GM10266 (cell line): ENCODE results near the gene PSMC5.

Experiments
- DNase-seq: peaks from one replicate; pipeline ENCODE4 v3.0.0; 2012; ENCODE audit errors: extremely low spot score
- TF ChIP-seq, protein P1 (sequence below): IDR thresholded peaks from 2 replicates; pipeline ENCODE4 v1.5.1; 2012; ENCODE audit warnings: mild to moderate bottlenecking, low read depth; ENCODE audit not compliant: control insufficient read depth, insufficient read depth; ENCODE audit errors: missing control alignments

PSMC5 gene

DNA sequence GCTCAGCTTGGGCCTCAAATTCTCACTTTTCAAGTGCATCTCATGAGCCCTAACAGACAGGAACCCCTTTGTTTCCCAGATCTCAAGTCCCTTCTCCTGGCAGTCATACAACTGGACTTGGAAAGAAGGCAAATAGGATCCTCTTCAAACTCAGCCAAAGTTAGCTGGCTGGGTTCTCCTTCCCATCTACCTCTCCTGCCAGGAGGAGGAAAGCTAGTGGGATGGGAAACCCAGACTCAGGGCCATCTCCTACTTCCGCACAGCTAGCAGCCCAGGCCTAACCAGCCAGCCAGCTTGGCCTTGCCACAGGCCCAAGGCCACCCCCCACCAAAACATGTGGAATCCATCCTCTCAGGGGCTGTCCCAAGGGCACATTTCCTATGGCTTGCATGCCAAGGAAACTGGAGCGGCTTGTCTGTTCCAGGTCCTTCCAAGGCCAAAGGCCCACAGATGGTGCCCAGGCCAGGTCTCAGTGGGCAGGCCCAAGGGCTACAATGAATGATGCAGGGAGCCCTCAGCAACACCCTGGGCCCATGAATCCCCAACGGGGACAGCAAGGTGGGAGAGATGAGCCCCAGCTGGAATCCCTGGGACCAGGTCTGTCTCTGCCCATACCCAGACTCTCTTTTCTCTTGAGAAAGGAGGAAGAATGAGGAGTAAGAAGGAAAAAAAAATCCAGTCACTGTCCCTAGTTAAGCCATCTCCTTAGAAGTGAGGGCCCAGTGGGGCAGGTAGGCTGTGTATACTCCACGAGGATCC, 13.5 kb downstream of the PSMC5 start:
- TF ChIP-seq, protein P1, sequence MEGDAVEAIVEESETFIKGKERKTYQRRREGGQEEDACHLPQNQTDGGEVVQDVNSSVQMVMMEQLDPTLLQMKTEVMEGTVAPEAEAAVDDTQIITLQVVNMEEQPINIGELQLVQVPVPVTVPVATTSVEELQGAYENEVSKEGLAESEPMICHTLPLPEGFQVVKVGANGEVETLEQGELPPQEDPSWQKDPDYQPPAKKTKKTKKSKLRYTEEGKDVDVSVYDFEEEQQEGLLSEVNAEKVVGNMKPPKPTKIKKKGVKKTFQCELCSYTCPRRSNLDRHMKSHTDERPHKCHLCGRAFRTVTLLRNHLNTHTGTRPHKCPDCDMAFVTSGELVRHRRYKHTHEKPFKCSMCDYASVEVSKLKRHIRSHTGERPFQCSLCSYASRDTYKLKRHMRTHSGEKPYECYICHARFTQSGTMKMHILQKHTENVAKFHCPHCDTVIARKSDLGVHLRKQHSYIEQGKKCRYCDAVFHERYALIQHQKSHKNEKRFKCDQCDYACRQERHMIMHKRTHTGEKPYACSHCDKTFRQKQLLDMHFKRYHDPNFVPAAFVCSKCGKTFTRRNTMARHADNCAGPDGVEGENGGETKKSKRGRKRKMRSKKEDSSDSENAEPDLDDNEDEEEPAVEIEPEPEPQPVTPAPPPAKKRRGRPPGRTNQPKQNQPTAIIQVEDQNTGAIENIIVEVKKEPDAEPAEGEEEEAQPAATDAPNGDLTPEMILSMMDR = no peak
- DNase-seq = no peak

DNA sequence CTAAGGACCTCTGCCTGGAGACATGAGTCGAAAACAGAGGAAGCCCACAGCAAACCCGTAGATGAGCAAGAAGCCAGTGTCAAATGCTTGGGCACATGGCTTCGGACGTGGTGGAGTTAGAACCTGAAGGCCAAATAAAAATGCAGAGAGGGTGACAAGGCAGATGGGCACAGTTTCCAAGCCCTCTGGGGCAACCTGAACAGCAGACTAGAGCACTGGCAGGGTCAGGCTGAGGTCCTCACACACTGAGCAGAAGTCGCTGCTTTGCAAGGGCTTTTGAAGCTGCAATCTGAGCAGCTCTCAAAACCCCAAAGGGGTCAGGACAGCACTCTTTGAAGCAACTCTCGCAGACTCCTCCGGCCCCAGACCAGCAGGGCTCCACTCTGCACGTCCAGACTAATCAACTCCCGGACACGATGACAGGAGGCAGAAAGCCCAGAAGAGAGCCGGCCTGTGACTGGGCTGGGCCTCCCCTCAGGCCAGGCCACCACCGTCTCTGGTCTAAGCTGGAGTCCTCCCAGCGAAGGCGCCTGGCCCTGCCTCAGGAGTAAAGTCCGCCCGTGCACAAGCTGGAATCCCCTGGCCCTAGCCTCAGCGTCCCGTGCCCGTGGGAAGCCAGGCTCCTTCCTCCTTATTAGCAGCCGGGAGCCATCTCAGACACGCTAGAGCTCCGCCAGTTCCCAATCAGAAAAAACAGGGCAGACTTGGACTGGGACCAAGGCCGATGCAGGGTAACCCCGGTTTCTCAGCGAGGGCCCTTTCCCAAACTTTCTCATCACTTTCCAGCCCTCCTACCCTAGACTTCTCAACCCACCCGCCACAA, 14.3 kb downstream of the PSMC5 start:
- TF ChIP-seq, protein P1 = no peak
- DNase-seq = no peak

DNA sequence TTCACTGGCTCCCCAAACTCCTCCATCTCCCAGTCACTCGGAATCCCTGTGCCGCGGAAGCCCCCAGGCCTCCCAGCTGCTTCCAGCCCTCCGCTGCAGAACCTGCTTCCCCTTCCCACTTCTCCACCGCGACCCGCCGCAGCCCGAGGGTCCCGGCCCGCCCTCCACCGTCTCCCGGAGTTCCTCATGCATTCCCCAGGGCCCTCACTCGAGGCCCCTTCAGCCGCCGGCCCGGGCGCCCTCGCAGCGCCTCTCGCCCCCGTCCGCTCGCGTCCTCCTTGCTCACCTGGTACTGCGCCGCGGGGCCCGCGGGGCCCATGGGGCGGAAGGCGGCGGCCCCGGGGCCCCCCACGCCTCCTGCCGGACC, 14.9 kb downstream of the PSMC5 start:
- TF ChIP-seq, protein P1 = no peak
- no peak for DNase-seq

DNA sequence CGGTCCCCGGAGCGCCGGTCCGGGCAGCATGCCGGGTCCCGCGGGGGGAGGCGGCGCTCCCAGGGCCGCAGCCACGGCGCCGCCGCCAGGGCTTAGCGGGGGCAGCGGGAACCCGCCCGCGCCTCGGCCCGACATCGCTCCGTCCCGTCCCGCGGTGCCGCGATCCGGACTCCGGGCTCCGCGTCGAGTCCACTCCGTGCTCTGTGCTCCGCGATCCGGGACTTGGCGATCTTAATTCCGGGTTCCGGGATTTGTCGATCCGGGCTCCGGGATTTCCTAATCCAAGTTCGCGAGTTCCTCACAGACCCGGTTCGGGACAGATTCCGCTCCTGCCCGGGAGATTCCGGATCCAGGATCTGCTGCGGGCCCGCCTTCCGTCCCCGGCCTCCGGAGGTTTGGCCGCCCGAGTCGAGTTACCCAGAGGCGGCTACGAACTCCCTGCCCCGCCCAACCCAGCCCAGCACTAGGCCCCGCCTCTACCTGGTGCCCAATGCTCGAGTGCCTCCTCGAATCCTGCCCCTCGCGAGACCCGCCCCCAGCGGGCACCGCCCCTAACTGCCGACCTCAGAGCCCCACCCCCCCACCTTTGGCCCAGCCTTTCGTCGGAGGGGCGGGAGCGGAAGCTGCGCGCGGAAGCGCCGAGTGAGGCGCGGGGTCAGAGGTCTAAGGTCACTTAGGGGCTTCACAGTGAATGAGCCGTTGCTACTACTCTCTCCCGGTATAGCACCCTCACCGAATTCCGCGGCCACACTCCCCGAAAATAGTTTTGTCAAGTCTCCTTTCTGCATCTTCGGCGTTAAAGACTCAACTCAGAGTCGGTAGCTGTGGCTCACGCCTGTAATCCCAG, 15.5 kb downstream of the PSMC5 start, which contains the start of gene SMARCD2:
Gene SMARCD2 (minus strand): TSS at position 146 of the 847 bp plus-strand sequence. CDS start 11 bp downstream, at position 135.
- DNase-seq = peak; percentile 98
- TF ChIP-seq, protein P1 = no peak

DNA sequence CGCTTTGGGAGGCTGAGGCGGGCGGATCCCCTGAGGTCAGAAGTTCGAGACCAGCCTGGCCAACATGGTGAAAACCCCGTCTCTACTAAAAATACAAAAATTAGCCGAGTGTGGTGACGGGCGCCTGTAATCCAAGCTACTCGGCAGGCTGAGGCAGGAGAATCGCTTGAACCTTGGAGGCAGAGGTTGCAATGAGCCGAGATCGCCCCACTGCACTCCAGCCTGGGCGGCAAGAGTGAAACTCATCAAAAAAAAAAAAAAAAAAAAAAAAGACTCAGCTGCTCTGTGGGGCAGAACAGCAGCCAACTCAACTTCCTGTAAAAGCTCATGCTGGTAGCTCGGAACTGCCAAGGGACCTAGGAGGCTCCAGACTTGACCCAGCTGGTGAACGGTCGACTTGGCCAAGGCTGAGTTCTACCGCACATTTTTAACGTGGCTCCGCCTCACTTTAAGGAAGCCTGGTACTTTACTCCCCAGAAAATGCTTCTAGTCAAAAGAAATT, 16.2 kb downstream of the PSMC5 start:
- peak; percentile 63 for DNase-seq

DNA sequence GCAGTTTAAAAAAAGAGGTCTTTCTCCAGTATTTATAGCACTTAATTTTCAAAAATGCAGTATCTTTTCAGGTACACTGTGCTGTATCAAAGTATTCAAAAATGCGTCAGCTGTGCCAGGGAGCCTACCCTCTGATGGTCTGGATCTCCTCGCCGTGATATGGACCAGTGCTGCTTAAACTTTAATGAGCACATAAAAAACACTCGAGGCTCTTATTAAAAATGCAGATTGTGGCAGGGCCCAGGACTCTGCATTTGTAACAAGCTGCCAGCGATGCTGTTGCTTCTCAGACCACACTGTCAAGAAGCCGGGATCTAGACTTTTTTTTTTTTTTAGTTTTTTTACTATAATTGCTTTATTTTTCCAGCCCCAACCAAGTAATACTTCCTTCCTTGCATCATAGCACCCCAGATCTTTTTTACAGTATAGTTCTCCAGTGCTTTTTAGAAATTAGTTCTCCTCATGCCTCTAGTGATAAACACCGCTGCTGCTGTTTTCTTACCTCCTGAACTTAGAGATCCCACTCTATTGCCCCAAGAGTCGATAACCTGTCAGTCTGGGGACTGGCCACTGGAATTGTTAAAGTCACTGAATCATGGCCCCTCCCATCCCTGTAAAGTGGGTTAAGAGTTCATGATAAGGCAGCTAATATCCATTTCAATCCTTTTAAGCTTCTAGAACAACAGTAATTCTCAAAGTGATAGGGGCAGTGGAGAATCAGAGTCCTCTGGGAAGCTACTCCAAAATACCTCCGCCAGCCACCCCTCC, 16.9 kb downstream of the PSMC5 start:
- no peak for DNase-seq
- TF ChIP-seq, protein P1 = no peak

DNA sequence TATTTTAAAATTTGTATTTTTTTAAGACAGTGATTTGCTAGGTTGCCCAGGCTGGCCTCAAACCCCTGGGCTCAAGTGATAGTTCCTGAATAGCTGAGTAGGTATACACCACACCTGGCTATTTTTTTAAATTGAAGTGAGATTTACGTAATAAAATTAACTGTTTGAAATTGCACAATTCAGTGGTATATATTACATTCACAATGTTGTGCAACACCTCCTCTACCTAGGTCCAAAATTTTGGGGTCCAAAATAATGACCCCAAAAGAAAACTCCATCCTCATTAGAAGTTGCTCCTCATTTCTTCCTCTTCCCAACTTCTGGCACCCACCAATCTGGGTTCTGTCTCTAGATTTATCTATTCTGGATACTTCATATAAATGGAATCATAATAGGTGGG, 18.3 kb downstream of the PSMC5 start:
- DNase-seq = no peak
- TF ChIP-seq, protein P1 = no peak
